K562 (cell line): ENCODE results near the gene EFCAB3. TPM values are rescaled to one million over a fixed set of nuclear protein-coding genes. Genes with fewer than 3 reads are reported as not detected.
"Not testable (repeated sequence)": the region's sequence is repeated elsewhere in the genome, so short reads cannot be mapped to it uniquely, and the experiment has no call there.

Experiments
- ATAC-seq: fragments of 200-7000 bp; cut with Tn5 transposase; 3 replicates; pipeline ENCODE4 v1.9.1; 2020; ENCODE audit warnings: moderate library complexity
- BruUV-seq: library from RNA; stranded (reverse); fragments of 400-500 nt; replicated peaks from 2 replicates; lab custom pipeline; 2021; lab: Mats Ljungman, UMichigan
- CTCF ChIA-PET: fragments of 300-600 bp; formaldehyde crosslinking; extraction: SDS; loops from one replicate; lab custom pipeline; 2021; ENCODE audit warnings: low intra/inter-chr PET ratio; lab: Yijun Ruan, JAX
- POLR2A ChIA-PET: fragments of 300-600, 350-650 bp; sonication (Branson Sonifier 250); formaldehyde crosslinking; extraction: SDS; loops from one replicate; lab custom pipeline; 2021; ENCODE audit warnings: antibody characterized with exemption, inconsistent platforms; lab: Yijun Ruan, JAX
- DNase-seq, 4 experiments: peaks; one replicate each; pipeline versions ENCODE4 v3.0.0 to v3.0.0-alpha.2; 2011 to 2018; ENCODE audit warnings: low spot score in 3 of 4, mixed read lengths in 3 of 4; ENCODE audit errors: extremely low read depth in 1 of 4
- FAIRE-seq: peaks from 2 replicates; lab custom pipeline; 2011; peaks lifted over from hg19 to GRCh38; lab: Jason Lieb, UNC
- H2AFZ ChIP-seq: 2 replicates; pipeline ENCODE4 v1.6.0; 2011; ENCODE audit warnings: low read depth, low read length, control low read depth, inconsistent platforms
- H3K27ac ChIP-seq: fragments of 200-600 bp; 3 replicates; pipeline ENCODE4 v1.8.0; 2011; ENCODE audit warnings: low read depth, mild to moderate bottlenecking, control low read depth, inconsistent platforms, low read length, moderate library complexity, mixed read lengths; ENCODE audit errors: extremely low read depth
- H3K27me3 ChIP-seq, 2 experiments: fragments of 300-600 bp in 1 of 2; 2 replicates in 1 of 2; 3 replicates in 1 of 2; pipeline versions ENCODE4 v1.6.0 to v1.8.0; 2011; ENCODE audit warnings: inconsistent platforms in 2 of 2, low read length in 2 of 2, mild to moderate bottlenecking in 1 of 2, mixed read lengths in 1 of 2, moderate library complexity in 1 of 2; ENCODE audit not compliant: control insufficient read depth in 2 of 2, insufficient read depth in 2 of 2
- H3K36me3 ChIP-seq: fragments of 300-600 bp; 3 replicates; pipeline ENCODE4 v1.8.0; 2011; ENCODE audit warnings: mild to moderate bottlenecking, low read length, inconsistent platforms; ENCODE audit not compliant: control insufficient read depth, insufficient read depth
- H3K4me1 ChIP-seq, 2 experiments: fragments of 200-600 bp in 1 of 2; replicated peaks in 1 of 2; 2 replicates in 1 of 2; 3 replicates in 1 of 2; pipeline versions ENCODE4 v1.5.1 to v1.8.0; 2011; ENCODE audit warnings: inconsistent platforms in 2 of 2, low read length in 2 of 2, mild to moderate bottlenecking in 1 of 2, mixed read lengths in 1 of 2, moderate library complexity in 1 of 2; ENCODE audit not compliant: control insufficient read depth in 2 of 2, insufficient read depth in 2 of 2
- H3K4me2 ChIP-seq: 2 replicates; pipeline ENCODE4 v1.6.1; 2011; ENCODE audit warnings: low read length, control low read depth, inconsistent platforms, mixed read lengths; ENCODE audit not compliant: insufficient read depth
- H3K4me3 ChIP-seq: fragments of 200-600 bp; sonication (generic), shearing (Covaris generic); 2 replicates; pipeline ENCODE4 v1.5.1; 2016; ENCODE audit warnings: control low read depth, inconsistent platforms
- H3K79me2 ChIP-seq: fragments of 200-600 bp; 3 replicates; pipeline ENCODE4 v1.8.0; 2011; ENCODE audit warnings: low read length, inconsistent platforms; ENCODE audit not compliant: control insufficient read depth, insufficient read depth
- H3K9ac ChIP-seq, 2 experiments: 2 replicates each; pipeline versions ENCODE4 v1.6.0 to v1.6.1; 2011; ENCODE audit warnings: low read depth in 2 of 2, low read length in 2 of 2, control low read depth in 1 of 2, inconsistent platforms in 1 of 2, mild to moderate bottlenecking in 1 of 2, mixed read lengths in 1 of 2; ENCODE audit not compliant: insufficient read depth in 1 of 2
- H3K9me1 ChIP-seq: one replicate; pipeline ENCODE4 v1.6.0; 2011; ENCODE audit warnings: inconsistent platforms, mild to moderate bottlenecking, low read length, moderate library complexity; ENCODE audit not compliant: control insufficient read depth, insufficient read depth
- H3K9me3 ChIP-seq: replicated peaks from 2 replicates; pipeline ENCODE4 v1.5.1; 2011; ENCODE audit warnings: low read depth, low read length, inconsistent platforms; ENCODE audit not compliant: control insufficient read depth, insufficient read depth
- H4K20me1 ChIP-seq: replicated peaks from 2 replicates; pipeline ENCODE4 v1.6.1; 2011; ENCODE audit warnings: low read length, inconsistent platforms, mixed read lengths; ENCODE audit not compliant: control insufficient read depth, insufficient read depth
- NFE2L1 ChIP-seq: fragments of 450-650 bp; IDR thresholded peaks from 2 replicates; pipeline ENCODE4 v1.6.1; 2016; ENCODE audit warnings: missing genetic modification characterization, low read depth, mild to moderate bottlenecking, missing compliant biosample characterization, moderate library complexity, borderline replicate concordance
- ZFP30 ChIP-seq: fragments of 250-450 bp; sonication (Bioruptor Pico); IDR thresholded peaks from 2 replicates; pipeline ENCODE4 v1.8.0; 2022; ENCODE audit warnings: moderate library complexity, mild to moderate bottlenecking, inconsistent platforms, borderline replicate concordance
- ZNF695 ChIP-seq: fragments of 450-650 bp; formaldehyde crosslinking; IDR thresholded peaks from 2 replicates; pipeline ENCODE4 v1.4.0; 2020; ENCODE audit warnings: mild to moderate bottlenecking, moderate library complexity
- WGBS: fragments of 100-300 bp; shearing (Covaris generic); methylation state at CpG from one replicate; pipeline ENCODE4 v1.1.6; 2016; ENCODE audit warnings: low coverage, mixed read lengths; ENCODE audit not compliant: insufficient coverage; ENCODE audit errors: missing lambda C conversion rate; 5-methylcytosine and 5-hydroxymethylcytosine counted together
- in situ Hi-C: fragments of 300-500 bp; cut with MboI; formaldehyde crosslinking; loops from 4 replicates; pipeline ENCODE4 v1.15.0; 2018; ENCODE audit warnings: inconsistent platforms, mixed read lengths
- intact Hi-C: fragments of 100-400 bp; cut with micrococcal nuclease; formaldehyde crosslinking; loops from 2 replicates; pipeline ENCODE4 v1.14.2; 2022
- polyA plus RNA-seq, 8 experiments: library from polyadenylated mRNA; depleted of rRNA in 4 of 8; stranded (reverse) in 5 of 8; unstranded in 3 of 8; fragments of >200 nt; fragmentation: Nextera tagmentation in 2 of 8; fragmentation: Illumina TruSeq in 1 of 8; extraction: Ambion mirVana in 2 of 8; extraction: Trizol in 1 of 8; gene quantifications; 2 replicates each; pipeline versions ENCODE4 v1.2.1 to v1.2.3, GENCODE V29; 2011 to 2014; ENCODE audit warnings: inconsistent platforms in 1 of 8, missing spikeins in 1 of 8
- total RNA-seq, 7 experiments: library from RNA; depleted of rRNA in 6 of 7; stranded (reverse); fragments of >200 nt in 6 of 7; fragmentation: Illumina TruSeq in 2 of 7; extraction: Trizol in 2 of 7; gene quantifications; 2 replicates each; pipeline versions ENCODE4 v1.2.1 to v1.2.3, GENCODE V29; 2011 to 2021; ENCODE audit warnings: low replicate concordance in 1 of 7
- TF ChIP-seq, protein P1 (sequence below), 2 experiments: fragments of 450-650 bp; IDR thresholded peaks; 2 replicates each; pipeline ENCODE4 v1.6.1; 2018; ENCODE audit warnings: mild to moderate bottlenecking in 2 of 2, low read depth in 1 of 2; ENCODE audit not compliant: partially characterized antibody in 2 of 2

Gene EFCAB3
- total and polyA plus RNA-seq, 9 of the 15 experiments (the other 6 are each of a cell fraction or from before 2014, with no cell fraction given), result not detected

DNA sequence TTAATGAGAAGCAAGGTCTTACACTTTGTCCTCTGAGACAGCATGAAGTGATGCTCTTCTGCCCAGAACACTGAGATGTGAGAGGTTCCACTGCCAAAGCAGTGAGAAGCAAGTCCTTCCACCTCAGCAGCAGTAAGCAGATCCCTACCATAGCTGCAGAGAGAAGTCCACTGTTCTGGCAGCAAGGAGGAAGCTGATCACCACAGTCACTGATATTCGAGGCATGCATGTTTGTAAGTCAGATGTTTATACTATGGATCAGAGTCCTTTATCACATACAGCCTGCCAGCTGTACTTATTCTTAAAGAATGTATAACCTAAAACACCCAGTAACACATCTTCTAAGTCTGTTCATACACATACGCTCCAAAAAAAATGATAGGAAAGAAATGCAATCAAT is 25.1 kb downstream of the EFCAB3 start (continued):
- no peak for TF ChIP-seq NFE2L1 (tag)
- TF ChIP-seq ZFP30, result no peak
- no peak for TF ChIP-seq ZNF695 (CRISPR knock-in tag)

DNA sequence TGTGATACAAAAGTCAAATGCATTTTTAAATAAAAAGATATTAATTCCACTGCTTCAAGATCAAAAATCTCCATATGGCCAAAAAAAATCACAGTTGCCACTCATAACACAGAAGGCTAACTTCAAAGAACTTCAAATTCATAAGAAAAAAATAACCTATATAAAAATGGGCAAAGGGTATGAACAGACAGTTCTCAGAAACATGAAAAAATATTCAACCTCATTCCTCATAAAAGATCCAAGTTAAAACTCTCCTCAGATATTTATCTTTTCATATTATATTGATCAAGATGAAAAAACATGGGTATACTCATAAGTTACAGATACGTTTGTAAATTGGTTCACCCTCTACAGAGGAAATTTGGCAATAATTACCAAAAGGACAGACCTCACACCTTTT is 32.7 kb downstream of the EFCAB3 start:
- H3K9me1 ChIP-seq, BruUV-seq, H3K27ac ChIP-seq, H3K27me3 ChIP-seq, H3K9ac ChIP-seq, H3K4me2 ChIP-seq, CTCF ChIA-PET, H3K36me3 ChIP-seq, FAIRE-seq, intact Hi-C loops, H3K4me3 ChIP-seq, H3K9me3 ChIP-seq, POLR2A ChIA-PET, H4K20me1 ChIP-seq, in situ Hi-C loops: not testable (repeated sequence)
- TF ChIP-seq, protein P1, sequence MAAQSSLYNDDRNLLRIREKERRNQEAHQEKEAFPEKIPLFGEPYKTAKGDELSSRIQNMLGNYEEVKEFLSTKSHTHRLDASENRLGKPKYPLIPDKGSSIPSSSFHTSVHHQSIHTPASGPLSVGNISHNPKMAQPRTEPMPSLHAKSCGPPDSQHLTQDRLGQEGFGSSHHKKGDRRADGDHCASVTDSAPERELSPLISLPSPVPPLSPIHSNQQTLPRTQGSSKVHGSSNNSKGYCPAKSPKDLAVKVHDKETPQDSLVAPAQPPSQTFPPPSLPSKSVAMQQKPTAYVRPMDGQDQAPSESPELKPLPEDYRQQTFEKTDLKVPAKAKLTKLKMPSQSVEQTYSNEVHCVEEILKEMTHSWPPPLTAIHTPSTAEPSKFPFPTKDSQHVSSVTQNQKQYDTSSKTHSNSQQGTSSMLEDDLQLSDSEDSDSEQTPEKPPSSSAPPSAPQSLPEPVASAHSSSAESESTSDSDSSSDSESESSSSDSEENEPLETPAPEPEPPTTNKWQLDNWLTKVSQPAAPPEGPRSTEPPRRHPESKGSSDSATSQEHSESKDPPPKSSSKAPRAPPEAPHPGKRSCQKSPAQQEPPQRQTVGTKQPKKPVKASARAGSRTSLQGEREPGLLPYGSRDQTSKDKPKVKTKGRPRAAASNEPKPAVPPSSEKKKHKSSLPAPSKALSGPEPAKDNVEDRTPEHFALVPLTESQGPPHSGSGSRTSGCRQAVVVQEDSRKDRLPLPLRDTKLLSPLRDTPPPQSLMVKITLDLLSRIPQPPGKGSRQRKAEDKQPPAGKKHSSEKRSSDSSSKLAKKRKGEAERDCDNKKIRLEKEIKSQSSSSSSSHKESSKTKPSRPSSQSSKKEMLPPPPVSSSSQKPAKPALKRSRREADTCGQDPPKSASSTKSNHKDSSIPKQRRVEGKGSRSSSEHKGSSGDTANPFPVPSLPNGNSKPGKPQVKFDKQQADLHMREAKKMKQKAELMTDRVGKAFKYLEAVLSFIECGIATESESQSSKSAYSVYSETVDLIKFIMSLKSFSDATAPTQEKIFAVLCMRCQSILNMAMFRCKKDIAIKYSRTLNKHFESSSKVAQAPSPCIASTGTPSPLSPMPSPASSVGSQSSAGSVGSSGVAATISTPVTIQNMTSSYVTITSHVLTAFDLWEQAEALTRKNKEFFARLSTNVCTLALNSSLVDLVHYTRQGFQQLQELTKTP (IDR thresholded peaks at IDR 0.05; ENCODE audit: low read depth in 1 of 2, partially characterized antibody in 2 of 2), result peak in 1 of 2 experiments; percentile 95
- TF ChIP-seq, all 486 proteins: peak for 1; not testable (repeated sequence) for 485
- H3K4me1 ChIP-seq, ATAC-seq, H3K79me2 ChIP-seq, DNase-seq, H2AFZ ChIP-seq: not testable (repeated sequence)
- 6% methylated on average over 1 of the region's 1 CpG for WGBS
